ENCODE data around the gene KCND1.
A peak's percentile ranks its signal among the peaks of the same experiment; 100 is the strongest.

The KCND1 gene

GRCh38 chrX:48937054-48937907, 34.4 kb downstream of the KCND1 start:
- DNase-seq (ENCODE audit: low spot score) = peak; percentile 22

- DNase-seq (ENCODE audit: low spot score) = no peak
Measured at GRCh38 chrX:48936429-48937053, 35.1 kb downstream of the KCND1 start.

GRCh38 chrX:48935301-48935670, 36.4 kb downstream of the KCND1 start:
- no peak for DNase-seq (ENCODE audit: low spot score)

- DNase-seq (ENCODE audit: low spot score) = no peak
Measured at GRCh38 chrX:48934581-48935300, 36.9 kb downstream of the KCND1 start.

GRCh38 chrX:48933757-48934156, 37.9 kb downstream of the KCND1 start:
- DNase-seq (ENCODE audit: low spot score) = no peak

- DNase-seq (ENCODE audit: low spot score) = no peak
Measured at GRCh38 chrX:48927736-48928382, 43.8 kb downstream of the KCND1 start.

- no peak for DNase-seq (ENCODE audit: low spot score)
Measured at GRCh38 chrX:48927123-48927522, 44.5 kb downstream of the KCND1 start.

GRCh38 chrX:48924270-48924669, 47.4 kb downstream of the KCND1 start:
- DNase-seq (ENCODE audit: low spot score) = no peak

GRCh38 chrX:48923771-48924170, 47.9 kb downstream of the KCND1 start:
- DNase-seq (ENCODE audit: low spot score) = no peak

- DNase-seq (ENCODE audit: low spot score) = no peak
Measured at GRCh38 chrX:48920718-48921104, 50.9 kb downstream of the KCND1 start.

- DNase-seq (ENCODE audit: low spot score) = peak; percentile 11
Measured at GRCh38 chrX:48919947-48920717, 51.5 kb downstream of the KCND1 start.

GRCh38 chrX:48919360-48919841, 52.2 kb downstream of the KCND1 start:
- no peak for DNase-seq (ENCODE audit: low spot score)

GRCh38 chrX:48918643-48919340, 52.9 kb downstream of the KCND1 start, which contains the start of gene PIM2:
Gene PIM2, minus strand, starts transcription at chrX:48919024. Its CDS starts 190 bp downstream, at chrX:48918834.
- DNase-seq (ENCODE audit: low spot score) = peak; percentile 90

- DNase-seq (ENCODE audit: low spot score) = no peak
Measured at GRCh38 chrX:48918301-48918642, 53.4 kb downstream of the KCND1 start.

- DNase-seq (ENCODE audit: low spot score) = peak; percentile 82
Measured at GRCh38 chrX:48917139-48918001, 54.3 kb downstream of the KCND1 start.

- DNase-seq (ENCODE audit: low spot score) = no peak
Measured at GRCh38 chrX:48914593-48915493, 56.8 kb downstream of the KCND1 start.

- DNase-seq (ENCODE audit: low spot score) = no peak
Measured at GRCh38 chrX:48913605-48914366, 57.9 kb downstream of the KCND1 start.
